B cell (primary cell): ENCODE data around the gene ARHGEF10L. TPM values are rescaled to one million over a fixed set of nuclear protein-coding genes. Genes with fewer than 3 reads are reported as not detected.

Experiments used
- ATAC-seq: fragments of 200-7000 bp; cut with Tn5 transposase; one replicate; pipeline ENCODE4 v1.10.0; 2021; ENCODE audit warnings: low read depth, mild to moderate bottlenecking, moderate number of reproducible peaks, moderate library complexity
- CTCF ChIA-PET: fragments of 350-600 bp; sonication (Branson Sonifier 250); formaldehyde crosslinking; loops from one replicate; lab custom pipeline; 2021; ENCODE audit warnings: antibody characterized with exemption, inconsistent platforms; lab: Charles Lee
- POLR2A ChIA-PET: fragments of 350-600 bp; sonication (Branson Sonifier 250); formaldehyde crosslinking; loops from one replicate; lab custom pipeline; 2021; ENCODE audit warnings: antibody characterized with exemption; lab: Charles Lee
- DNase-seq: peaks from one replicate; pipeline ENCODE4 v3.0.0; 2013
- H2AFZ ChIP-seq: 2 replicates; pipeline ENCODE4 v1.6.1; 2012; ENCODE audit warnings: mild to moderate bottlenecking, low read depth, low read length; ENCODE audit not compliant: insufficient read depth, poor library complexity, severe bottlenecking
- H3K27ac ChIP-seq, 2 donors: 1 replicate in 1 of 2; 2 replicates in 1 of 2; pipeline ENCODE4 v1.5.1; 2012 to 2013; ENCODE audit warnings: low read length in 2 of 2, mild to moderate bottlenecking in 2 of 2, moderate library complexity in 1 of 2
- H3K27me3 ChIP-seq, 4 experiments: fragments of 200-600 bp in 1 of 4; sonication (generic) in 1 of 4; replicated peaks in 1 of 4; 1 replicate in 2 of 4; 2 replicates in 2 of 4; pipeline versions ENCODE4 v1.6.1 to v1.7.0; 2013 to 2016; ENCODE audit warnings: low read length in 3 of 4, mild to moderate bottlenecking in 2 of 4, mixed read lengths in 1 of 4, moderate library complexity in 1 of 4; ENCODE audit not compliant: insufficient read depth in 4 of 4, control insufficient read depth in 3 of 4; ENCODE audit errors: control extremely low read depth in 1 of 4
- H3K36me3 ChIP-seq, 2 experiments: replicated peaks in 1 of 2; 1 replicate in 1 of 2; 2 replicates in 1 of 2; pipeline versions ENCODE4 v1.6.1 to v1.7.1; 2013; ENCODE audit warnings: low read length in 1 of 2; ENCODE audit not compliant: insufficient read depth in 2 of 2, control insufficient read depth in 1 of 2; ENCODE audit errors: control extremely low read depth in 1 of 2, extremely low read depth in 1 of 2
- H3K4me1 ChIP-seq, 2 donors: fragments of 200-600 bp in 1 of 2; sonication (generic) in 1 of 2; 1 replicate in 1 of 2; 2 replicates in 1 of 2; pipeline versions ENCODE4 v1.5.1 to v1.6.1; 2013 to 2017; ENCODE audit warnings: low read length in 2 of 2; ENCODE audit not compliant: control insufficient read depth in 2 of 2, insufficient read depth in 2 of 2
- H3K4me2 ChIP-seq: replicated peaks from 2 replicates; pipeline ENCODE3; 2012; ENCODE audit warnings: mild to moderate bottlenecking, low read depth, low read length; ENCODE audit not compliant: poor library complexity, severe bottlenecking
- H3K4me3 ChIP-seq, 5 experiments: fragments of 200-600 bp in 1 of 5; sonication (generic) in 1 of 5; 1 replicate in 3 of 5; 2 replicates in 2 of 5; pipeline versions ENCODE4 v1.5.1 to v1.7.0; 2011 to 2016; ENCODE audit warnings: low read length in 4 of 5, mild to moderate bottlenecking in 4 of 5, low read depth in 2 of 5, control low read depth in 1 of 5, moderate library complexity in 1 of 5; ENCODE audit not compliant: insufficient read depth in 1 of 5; ENCODE audit errors: control extremely low read depth in 1 of 5, extremely low read depth in 1 of 5
- H3K79me2 ChIP-seq: fragments of 200-600 bp; sonication (generic); one replicate; pipeline ENCODE4 v1.6.0; 2016; ENCODE audit warnings: low read length; ENCODE audit not compliant: control insufficient read depth, insufficient read depth
- H3K9ac ChIP-seq: fragments of 200-600 bp; sonication (generic); 2 replicates; pipeline ENCODE4 v1.6.1; 2017; ENCODE audit warnings: mild to moderate bottlenecking, low read length, moderate library complexity
- H3K9me3 ChIP-seq, 3 donors: one replicate each; pipeline versions ENCODE4 v1.6.1 to v1.7.1; 2013; ENCODE audit warnings: low read length in 2 of 3; ENCODE audit not compliant: control insufficient read depth in 2 of 3, insufficient read depth in 1 of 3; ENCODE audit errors: control extremely low read depth in 1 of 3
- H4K20me1 ChIP-seq: 2 replicates; pipeline ENCODE4 v1.6.0; 2012; ENCODE audit warnings: mild to moderate bottlenecking, low read length; ENCODE audit not compliant: insufficient read depth, control insufficient read depth, poor library complexity, severe bottlenecking
- H3K27ac Mint-ChIP-seq: one replicate; pipeline ENCODE4 v1.8.0; 2021; ENCODE audit warnings: mixed read lengths
- H3K27me3 Mint-ChIP-seq: one replicate; pipeline ENCODE4 v1.8.0; 2021; ENCODE audit warnings: mixed read lengths
- H3K4me1 Mint-ChIP-seq: one replicate; pipeline ENCODE4 v1.8.0; 2021; ENCODE audit warnings: mixed read lengths
- H3K4me3 Mint-ChIP-seq: one replicate; pipeline ENCODE4 v1.8.0; 2021; ENCODE audit warnings: mixed read lengths
- H3K9me3 Mint-ChIP-seq: one replicate; pipeline ENCODE4 v1.8.0; 2022; ENCODE audit warnings: mixed read lengths; ENCODE audit not compliant: insufficient read depth
- EZH2 ChIP-seq: IDR thresholded peaks from 2 replicates; pipeline ENCODE4 v1.6.1; 2012; ENCODE audit warnings: borderline replicate concordance, low read depth, mild to moderate bottlenecking, moderate library complexity, low read length; ENCODE audit not compliant: insufficient read depth, poor library complexity, severe bottlenecking
- WGBS: methylation state at CpG from one replicate; pipeline ENCODE4 v1.1.5; 2013; ENCODE audit warnings: missing lambda C conversion rate; ENCODE audit not compliant: insufficient coverage; 5-methylcytosine and 5-hydroxymethylcytosine counted together
- intact Hi-C: fragments of 100-400 bp; cut with micrococcal nuclease; formaldehyde crosslinking; loops from one replicate; pipeline ENCODE4 v1.10.0; 2022
- polyA plus RNA-seq: library from polyadenylated mRNA; depleted of rRNA; stranded (reverse); fragments of >200 nt; gene quantifications from 2 replicates; pipeline ENCODE4 v1.2.3, GENCODE V29; 2012
- total RNA-seq, 2 donors: library from RNA; stranded (reverse); fragments of 120-200 nt in 1 of 2; gene quantifications; 1 replicate in 1 of 2; 2 replicates in 1 of 2; pipeline versions ENCODE4 v1.2.3 to v1.2.4, GENCODE V29; 2013 to 2022
- TF ChIP-seq, protein P1 (sequence below): fragments of 200-600 bp; IDR thresholded peaks from one replicate; pipeline ENCODE4 v1.8.0; 2022; ENCODE audit warnings: antibody characterized with exemption, mild to moderate bottlenecking

Gene ARHGEF10L
- total and polyA plus RNA-seq, 2 donors (not counting 1 experiment from before 2014, with no cell fraction given), result 2.0 to 4.9 TPM

DNA sequence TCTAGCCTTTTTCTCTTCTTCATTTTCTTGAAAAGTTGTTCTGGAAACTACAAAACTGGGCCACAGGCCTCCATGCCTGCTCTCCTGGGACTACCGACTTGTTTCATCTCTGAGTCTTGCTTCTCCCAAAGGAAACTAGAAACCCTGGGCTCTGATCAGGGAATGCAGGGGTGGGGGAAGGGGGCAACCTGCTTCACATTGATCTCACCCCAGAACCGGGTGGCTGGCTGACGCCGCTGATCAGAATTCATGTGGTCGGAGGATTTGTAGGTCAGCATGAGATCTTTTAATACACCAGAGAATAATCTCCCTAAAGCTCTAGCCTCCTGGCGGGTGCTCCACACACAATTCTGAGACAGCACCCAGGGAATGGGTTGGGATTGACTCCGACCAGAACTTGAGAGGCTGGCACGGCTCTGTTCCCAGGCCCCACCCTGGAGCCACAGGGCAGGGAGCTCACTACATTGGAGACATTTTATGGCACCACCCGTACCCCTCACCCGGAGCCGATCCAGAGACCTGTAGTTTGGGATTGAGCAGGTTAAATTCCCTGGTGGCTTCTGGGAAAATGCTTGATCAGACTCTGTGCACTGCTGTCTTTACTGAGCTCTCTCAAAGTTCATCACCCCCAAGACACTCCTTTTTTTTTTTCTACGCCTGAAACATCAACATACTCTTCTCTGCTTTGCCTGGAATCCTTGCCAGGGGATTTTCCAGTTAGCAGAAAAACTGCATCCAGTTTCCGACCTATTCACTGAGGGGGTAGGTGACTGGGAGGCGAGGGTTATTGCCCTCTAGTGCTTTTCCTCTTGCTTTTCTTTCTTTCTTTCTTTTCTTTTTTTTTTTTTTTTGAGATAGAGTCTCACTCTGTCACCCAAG lies 12.2 kb upstream of the ARHGEF10L start:
- POLR2A ChIA-PET, result no interaction called here

DNA sequence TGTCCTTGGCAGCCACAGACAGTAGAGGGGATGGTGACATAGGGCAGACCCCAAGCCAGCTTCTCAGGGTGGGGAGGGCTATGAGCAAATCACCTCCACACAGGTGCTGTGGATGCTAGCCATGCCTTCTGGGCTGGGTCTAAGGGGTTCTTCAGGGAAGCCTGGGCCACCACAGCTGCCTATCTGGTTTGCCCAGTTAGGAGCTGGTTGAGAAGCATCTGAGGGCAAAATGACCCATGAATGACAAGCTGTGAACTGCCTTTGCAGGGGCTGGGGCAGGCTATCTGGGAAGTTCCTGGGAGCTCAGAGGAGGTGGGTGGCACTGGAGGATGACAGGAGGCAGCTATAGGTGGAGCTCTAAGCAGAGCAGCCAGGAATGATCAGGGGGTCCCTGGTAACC lies 10.1 kb upstream of the ARHGEF10L start:
- Histone ChIP-seq H3K9ac (no peak overlapping the region), H3K4me3 (no peak overlapping the region), H3K4me2 (no peak overlapping the region), H3K4me1 (peaks cover 0 to 3% of the 10 kb centered on the region in 2 donors), H3K27me3 (peaks cover 0 to 3% (median 1%) of the 10 kb centered on the region in 4 experiments), H3K27ac (no peak overlapping the region), H4K20me1 (no peaks in the 10 kb centered on the region), H3K36me3 (no peaks in the 10 kb centered on the region), H3K79me2 (no peaks in the 10 kb centered on the region), H3K9me3 (no peaks in the 10 kb centered on the region), H2AFZ (no peak overlapping the region)
- ChIA-PET POLR2A (no interaction called here), CTCF (no interaction called here)
- TF ChIP-seq, protein P1, sequence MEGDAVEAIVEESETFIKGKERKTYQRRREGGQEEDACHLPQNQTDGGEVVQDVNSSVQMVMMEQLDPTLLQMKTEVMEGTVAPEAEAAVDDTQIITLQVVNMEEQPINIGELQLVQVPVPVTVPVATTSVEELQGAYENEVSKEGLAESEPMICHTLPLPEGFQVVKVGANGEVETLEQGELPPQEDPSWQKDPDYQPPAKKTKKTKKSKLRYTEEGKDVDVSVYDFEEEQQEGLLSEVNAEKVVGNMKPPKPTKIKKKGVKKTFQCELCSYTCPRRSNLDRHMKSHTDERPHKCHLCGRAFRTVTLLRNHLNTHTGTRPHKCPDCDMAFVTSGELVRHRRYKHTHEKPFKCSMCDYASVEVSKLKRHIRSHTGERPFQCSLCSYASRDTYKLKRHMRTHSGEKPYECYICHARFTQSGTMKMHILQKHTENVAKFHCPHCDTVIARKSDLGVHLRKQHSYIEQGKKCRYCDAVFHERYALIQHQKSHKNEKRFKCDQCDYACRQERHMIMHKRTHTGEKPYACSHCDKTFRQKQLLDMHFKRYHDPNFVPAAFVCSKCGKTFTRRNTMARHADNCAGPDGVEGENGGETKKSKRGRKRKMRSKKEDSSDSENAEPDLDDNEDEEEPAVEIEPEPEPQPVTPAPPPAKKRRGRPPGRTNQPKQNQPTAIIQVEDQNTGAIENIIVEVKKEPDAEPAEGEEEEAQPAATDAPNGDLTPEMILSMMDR, result no peak
- Mint-ChIP-seq H3K27ac (no peak overlapping the region), H3K27me3 (peaks cover 13% of the 10 kb centered on the region), H3K4me1 (peaks cover 5% of the 10 kb centered on the region), H3K9me3 (no peaks in the 10 kb centered on the region), H3K4me3 (no peak overlapping the region)
- intact Hi-C loops, result no loop called here
- no peak for ATAC-seq
- DNase-seq, result no peak

More for the DNA sequence above, 12.2 kb upstream of the ARHGEF10L start:
- ATAC-seq, result no peak
- H3K4me1 ChIP-seq, result peaks cover 0 to 3% of the 10 kb centered on the region in 2 donors
- no peak overlapping the region for H3K27ac ChIP-seq
- Mint-ChIP-seq H3K4me1 (peaks cover 5% of the 10 kb centered on the region), H3K4me3 (no peak overlapping the region), H3K9me3 (no peaks in the 10 kb centered on the region), H3K27me3 (peaks cover 17% of the 10 kb centered on the region), H3K27ac (no peak overlapping the region)
- no peaks in the 10 kb centered on the region for H3K36me3 ChIP-seq
- no peak overlapping the region for H3K4me3 ChIP-seq
- intact Hi-C loops, result no loop called here
- H3K79me2 ChIP-seq, result no peaks in the 10 kb centered on the region
- H3K9ac ChIP-seq, result no peak overlapping the region
- no peak overlapping the region for H2AFZ ChIP-seq
- no peak overlapping the region for H3K4me2 ChIP-seq
- H3K27me3 ChIP-seq, result peaks cover 0 to 11% (median 1%) of the 10 kb centered on the region in 4 experiments
- no peak for DNase-seq
- H4K20me1 ChIP-seq, result no peaks in the 10 kb centered on the region
- TF ChIP-seq, protein P1, result no peak
- TF ChIP-seq EZH2, result no peak
- WGBS, result 79% methylated on average over 7 of the region's 14 CpGs
- CTCF ChIA-PET, result no interaction called here
- H3K9me3 ChIP-seq, result no peaks in the 10 kb centered on the region
